Naive thymus-derived CD4-positive, alpha-beta T cell (primary cell): ENCODE measurements around the gene SEPTIN5. TPM values are rescaled to one million over a fixed set of nuclear protein-coding genes. Genes with fewer than 3 reads are reported as not detected.

ENCODE experiments used
- ATAC-seq: fragments of 150-1000 bp; cut with Tn5 transposase; 2 replicates; pipeline ENCODE4 v1.10.0; 2021; ENCODE audit warnings: mild to moderate bottlenecking, moderate library complexity
- CTCF ChIA-PET: fragments of 350-600 bp; sonication (Branson Sonifier 250); formaldehyde crosslinking; loops from one replicate; lab custom pipeline; 2021; ENCODE audit warnings: antibody characterized with exemption; lab: Charles Lee
- POLR2A ChIA-PET: fragments of 350-600 bp; sonication (Branson Sonifier 250); formaldehyde crosslinking; loops from one replicate; lab custom pipeline; 2021; ENCODE audit warnings: antibody characterized with exemption, inconsistent platforms; lab: Charles Lee
- DNase-seq, 9 donors: peaks; one replicate each; pipeline versions ENCODE4 v3.0.0 to v3.0.0-alpha.2; 2020 to 2022; ENCODE audit warnings: mixed read lengths in 1 of 9
- H3K27ac ChIP-seq: one replicate; pipeline ENCODE4 v1.7.0; 2013; ENCODE audit warnings: mild to moderate bottlenecking, low read depth, low read length, moderate library complexity
- H3K27me3 ChIP-seq, 2 donors: one replicate each; pipeline ENCODE4 v1.7.0; 2013; ENCODE audit warnings: low read length in 2 of 2, mild to moderate bottlenecking in 2 of 2, moderate library complexity in 2 of 2; ENCODE audit not compliant: control insufficient read depth in 2 of 2, insufficient read depth in 2 of 2
- H3K36me3 ChIP-seq, 3 experiments: 1 replicate in 2 of 3; 2 replicates in 1 of 3; pipeline ENCODE4 v1.7.0; 2013; ENCODE audit warnings: low read length in 3 of 3, mild to moderate bottlenecking in 3 of 3, moderate library complexity in 1 of 3; ENCODE audit not compliant: insufficient read depth in 3 of 3, control insufficient read depth in 2 of 3
- H3K4me1 ChIP-seq, 2 donors: one replicate each; pipeline ENCODE4 v1.7.0; 2013; ENCODE audit warnings: low read length in 2 of 2, mild to moderate bottlenecking in 2 of 2, moderate library complexity in 1 of 2; ENCODE audit not compliant: control insufficient read depth in 2 of 2, insufficient read depth in 2 of 2
- H3K4me3 ChIP-seq: 2 replicates; pipeline ENCODE4 v1.7.0; 2013; ENCODE audit warnings: mild to moderate bottlenecking, low read length
- H3K9me3 ChIP-seq, 3 experiments: 1 replicate in 2 of 3; 2 replicates in 1 of 3; pipeline ENCODE4 v1.7.0; 2013; ENCODE audit warnings: low read length in 3 of 3; ENCODE audit not compliant: control insufficient read depth in 2 of 3
- H3K27ac Mint-ChIP-seq, 9 donors: one replicate each; pipeline ENCODE4 v1.8.0; 2020 to 2022; ENCODE audit warnings: mixed read lengths in 9 of 9, mild to moderate bottlenecking in 8 of 9, moderate library complexity in 5 of 9, inconsistent platforms in 2 of 9
- H3K27me3 Mint-ChIP-seq, 5 donors: one replicate each; pipeline ENCODE4 v1.8.0; 2021 to 2022; ENCODE audit warnings: mixed read lengths in 5 of 5, mild to moderate bottlenecking in 1 of 5
- H3K36me3 Mint-ChIP-seq, 5 donors: one replicate each; pipeline ENCODE4 v1.8.0; 2020 to 2022; ENCODE audit warnings: mixed read lengths in 5 of 5, mild to moderate bottlenecking in 3 of 5, inconsistent platforms in 1 of 5
- H3K4me1 Mint-ChIP-seq, 7 donors: one replicate each; pipeline ENCODE4 v1.8.0; 2020 to 2022; ENCODE audit warnings: mixed read lengths in 7 of 7, mild to moderate bottlenecking in 3 of 7, inconsistent platforms in 1 of 7
- H3K4me3 Mint-ChIP-seq, 10 donors: one replicate each; pipeline ENCODE4 v1.8.0; 2020 to 2022; ENCODE audit warnings: mild to moderate bottlenecking in 10 of 10, mixed read lengths in 10 of 10, moderate library complexity in 6 of 10, inconsistent platforms in 2 of 10
- H3K9me3 Mint-ChIP-seq, 11 donors: one replicate each; pipeline ENCODE4 v1.8.0; 2020 to 2022; ENCODE audit warnings: mixed read lengths in 11 of 11, mild to moderate bottlenecking in 4 of 11, inconsistent platforms in 1 of 11, moderate library complexity in 1 of 11
- intact Hi-C, 2 donors: fragments of 100-400 bp; cut with micrococcal nuclease; formaldehyde crosslinking; loops; one replicate each; pipeline ENCODE4 v1.15.1; 2023
- polyA plus RNA-seq, 2 donors: library from polyadenylated mRNA; unstranded; fragments of 300-500 nt; fragmentation: Illumina TruSeq; gene quantifications; one replicate each; pipeline ENCODE4 v1.2.3, GENCODE V29; 2021
- total RNA-seq, 6 experiments: library from RNA in 5 of 6; stranded (reverse) in 5 of 6; gene quantifications; 1 replicate in 5 of 6; 2 replicates in 1 of 6; pipeline ENCODE4 v1.2.3 and lab custom pipeline; 2021 to 2026

The SEPTIN5 gene
- total and polyA plus RNA-seq, 7 experiments from 2014 or later: 0.22 to 4.2 (median 0.49) TPM; not detected in 3

DNA sequence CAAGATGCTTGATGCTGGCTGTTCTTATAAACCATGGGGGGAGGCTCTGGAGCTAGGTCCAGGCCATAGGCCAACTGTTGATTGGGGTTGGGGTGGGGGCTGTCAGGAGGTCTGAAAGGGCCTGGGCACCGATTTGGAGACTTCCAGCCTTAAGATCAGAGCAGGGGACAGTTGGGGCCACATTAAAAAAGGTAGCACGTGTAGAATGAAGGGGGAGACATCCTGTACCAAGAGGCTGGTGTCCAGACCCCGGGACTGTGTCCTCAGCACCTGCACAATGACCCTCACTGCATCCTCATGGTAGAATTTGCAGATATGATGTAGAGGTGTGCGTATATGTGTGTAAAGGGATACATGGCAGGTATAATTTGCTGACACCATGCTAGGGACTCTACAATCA, 33.8 kb downstream of the SEPTIN5 start:
- H3K9me3 Mint-ChIP-seq: no peaks in the 10 kb centered on the region
- no peak overlapping the region for H3K4me3 Mint-ChIP-seq
- Histone ChIP-seq H3K36me3 (no peaks in the 10 kb centered on the region), H3K9me3 (no peaks in the 10 kb centered on the region), H3K4me1 (no peaks in the 10 kb centered on the region), H3K4me3 (no peak overlapping the region), H3K27me3 (no peaks in the 10 kb centered on the region), H3K27ac (no peak overlapping the region)
- H3K4me1 Mint-ChIP-seq: peaks cover 0 to 3% (median 0%) of the 10 kb centered on the region in 7 donors
- DNase-seq (no peak), ATAC-seq (no peak)
- H3K27ac Mint-ChIP-seq: no peak overlapping the region
- ChIA-PET POLR2A (no interaction called here), CTCF (no interaction called here)
- intact Hi-C loops: no loop called here
- no peaks in the 10 kb centered on the region for H3K36me3 Mint-ChIP-seq
- peaks cover 0 to 7% (median 6%) of the 10 kb centered on the region in 5 donors for H3K27me3 Mint-ChIP-seq

DNA sequence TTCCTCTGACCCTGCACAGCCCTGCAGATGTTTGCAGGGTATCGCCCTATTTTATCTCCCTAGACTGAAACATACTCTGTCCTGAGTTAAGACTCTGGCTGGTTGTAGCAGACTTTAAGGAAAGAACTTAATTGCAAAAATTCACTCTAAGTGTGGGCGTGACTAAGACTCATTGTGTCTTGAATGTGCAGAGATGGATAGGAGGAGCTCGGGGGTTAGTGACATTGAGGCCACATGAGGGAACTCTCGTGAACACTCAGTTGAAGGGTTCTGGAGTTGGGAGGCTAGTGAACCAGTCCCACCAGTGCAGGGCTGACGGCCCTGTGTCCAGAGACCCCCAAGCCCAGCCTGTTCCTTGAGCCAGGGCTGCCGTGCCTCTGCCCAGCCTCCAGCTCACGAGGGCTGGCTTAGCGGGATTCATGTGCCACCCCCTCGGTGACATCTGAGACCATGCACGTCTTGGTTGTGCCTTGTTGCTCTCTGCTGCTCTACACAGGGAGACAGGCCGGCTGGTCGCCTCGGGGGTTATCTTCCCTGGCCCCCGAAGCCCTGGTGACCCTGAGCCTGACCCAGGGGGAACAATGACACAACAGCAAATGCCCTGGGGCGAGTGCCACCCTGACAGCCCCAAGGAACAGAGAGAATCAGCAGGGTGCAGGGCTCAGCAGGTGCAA, 34.8 kb downstream of the SEPTIN5 start:
- DNase-seq: no peak
- intact Hi-C loops: no loop called here
- H3K9me3 Mint-ChIP-seq: no peaks in the 10 kb centered on the region

DNA sequence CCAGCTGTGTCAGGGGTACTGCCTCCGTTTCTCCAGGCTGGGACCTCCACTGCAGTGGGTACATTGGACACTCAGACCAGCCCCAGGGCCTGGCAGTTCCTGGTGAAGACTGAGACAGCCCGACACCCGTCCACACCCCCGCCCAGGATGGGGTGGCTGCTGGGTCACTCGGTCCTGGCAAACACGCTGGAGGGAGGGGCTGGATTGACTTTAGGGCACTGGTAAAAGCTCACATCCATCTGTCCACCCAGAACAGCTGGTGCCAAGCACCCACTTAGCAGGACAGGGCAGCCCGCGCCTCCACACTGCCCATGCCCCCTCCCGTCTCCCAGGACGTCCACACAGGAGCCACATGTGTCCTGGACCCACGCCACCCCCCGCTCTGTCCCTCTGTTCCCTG, 35.6 kb downstream of the SEPTIN5 start:
- H3K27me3 Mint-ChIP-seq: peaks cover 7 to 21% (median 19%) of the 10 kb centered on the region in 5 donors
- peaks cover 0 to under 1% (median 0%) of the 10 kb centered on the region in 7 donors for H3K4me1 Mint-ChIP-seq
- Histone ChIP-seq H3K27ac (no peak overlapping the region), H3K4me3 (no peak overlapping the region), H3K36me3 (no peaks in the 10 kb centered on the region), H3K27me3 (peaks cover 0 to 3% of the 10 kb centered on the region in 2 donors), H3K9me3 (no peaks in the 10 kb centered on the region), H3K4me1 (no peaks in the 10 kb centered on the region)
- POLR2A ChIA-PET: no interaction called here
- DNase-seq (no peak), ATAC-seq (no peak)
- no peaks in the 10 kb centered on the region for H3K36me3 Mint-ChIP-seq
- CTCF ChIA-PET: interaction anchor here (1.3 kb wide), 1 partner anchor 147 kb away, joined by 3 read pairs; no protein-coding TSS in a partner anchor
- H3K4me3 Mint-ChIP-seq: no peak overlapping the region
- intact Hi-C loops: no loop called here
- H3K27ac Mint-ChIP-seq: no peak overlapping the region
- no peaks in the 10 kb centered on the region for H3K9me3 Mint-ChIP-seq

More for the DNA sequence above, 34.8 kb downstream of the SEPTIN5 start:
- Histone ChIP-seq H3K4me1 (no peaks in the 10 kb centered on the region), H3K9me3 (no peaks in the 10 kb centered on the region), H3K4me3 (no peak overlapping the region), H3K27me3 (no peaks in the 10 kb centered on the region), H3K27ac (no peak overlapping the region), H3K36me3 (no peaks in the 10 kb centered on the region)
- no peak for ATAC-seq
- Mint-ChIP-seq H3K4me3 (no peak overlapping the region), H3K27ac (peak overlapping the region in 1 of 9 donors; percentile 59), H3K4me1 (peaks cover 0 to 3% (median 0%) of the 10 kb centered on the region in 7 donors), H3K27me3 (peaks cover 4 to 13% (median 11%) of the 10 kb centered on the region in 5 donors), H3K36me3 (no peaks in the 10 kb centered on the region)
- POLR2A ChIA-PET: no interaction called here
- CTCF ChIA-PET: interaction anchor here (1.3 kb wide), 1 partner anchor 148 kb away, joined by 3 read pairs; no protein-coding TSS in a partner anchor

DNA sequence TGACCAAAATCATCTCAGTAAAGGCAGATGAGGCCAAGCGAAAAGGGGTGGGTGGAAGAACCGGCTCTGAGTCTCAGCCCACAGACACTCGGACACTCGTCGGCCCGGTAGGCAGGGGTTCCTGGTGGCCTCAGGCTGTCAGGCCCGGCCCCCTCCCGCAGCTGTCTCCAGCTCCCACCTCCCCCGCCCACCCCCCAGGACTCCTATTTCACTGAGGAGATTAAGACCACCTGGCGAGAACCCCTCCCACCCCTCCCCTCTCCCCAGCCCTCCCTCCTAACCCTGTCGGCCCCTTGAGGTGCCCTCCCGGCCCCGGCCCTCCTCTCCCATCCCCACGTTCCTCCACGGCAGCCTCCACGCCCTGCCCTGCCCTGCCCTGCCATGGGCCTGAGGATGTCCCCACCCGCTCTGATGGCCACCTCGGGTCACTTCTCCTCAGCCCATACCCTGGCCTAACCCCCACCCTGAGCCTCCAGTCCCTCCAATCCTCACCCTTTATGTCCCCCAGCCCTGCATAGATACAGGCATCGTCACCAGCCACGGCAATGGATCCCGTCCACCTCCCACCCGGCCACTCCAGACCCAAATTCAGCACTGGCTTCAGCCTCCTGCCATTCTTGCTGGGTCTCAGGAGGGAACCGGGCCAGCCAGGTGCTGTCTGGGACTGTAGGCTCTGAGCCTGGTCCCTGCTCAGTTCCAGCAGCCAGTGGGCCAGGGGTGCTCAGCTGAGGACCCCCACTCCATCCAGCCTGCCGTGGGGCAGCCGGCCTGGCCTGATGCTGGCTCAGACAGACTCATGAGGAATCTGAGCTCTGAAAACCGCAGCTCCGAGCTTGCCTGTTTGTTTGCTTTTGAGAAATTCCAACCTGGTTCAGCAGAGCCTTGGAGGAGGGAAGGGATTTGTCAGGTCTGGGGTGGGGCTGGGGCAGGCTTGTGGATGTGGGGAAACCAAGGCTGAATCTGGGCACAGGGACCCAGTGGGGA, 36.5 kb downstream of the SEPTIN5 start:
- no peak overlapping the region for H3K4me3 Mint-ChIP-seq
- Histone ChIP-seq H3K27ac (no peak overlapping the region), H3K9me3 (no peaks in the 10 kb centered on the region), H3K36me3 (no peaks in the 10 kb centered on the region), H3K4me3 (no peak overlapping the region), H3K27me3 (peaks cover 0 to 6% of the 10 kb centered on the region in 2 donors), H3K4me1 (peaks cover 0 to 5% of the 10 kb centered on the region in 2 donors)
- no peak overlapping the region for H3K27ac Mint-ChIP-seq
- CTCF ChIA-PET: no interaction called here
- ATAC-seq (no peak), DNase-seq (no peak)
- no peaks in the 10 kb centered on the region for H3K36me3 Mint-ChIP-seq
- H3K27me3 Mint-ChIP-seq: peaks cover 10 to 29% (median 22%) of the 10 kb centered on the region in 5 donors
- POLR2A ChIA-PET: no interaction called here
- peaks cover 0 to 3% (median 2%) of the 10 kb centered on the region in 7 donors for H3K4me1 Mint-ChIP-seq
- intact Hi-C loops: no loop called here
- no peaks in the 10 kb centered on the region for H3K9me3 Mint-ChIP-seq

DNA sequence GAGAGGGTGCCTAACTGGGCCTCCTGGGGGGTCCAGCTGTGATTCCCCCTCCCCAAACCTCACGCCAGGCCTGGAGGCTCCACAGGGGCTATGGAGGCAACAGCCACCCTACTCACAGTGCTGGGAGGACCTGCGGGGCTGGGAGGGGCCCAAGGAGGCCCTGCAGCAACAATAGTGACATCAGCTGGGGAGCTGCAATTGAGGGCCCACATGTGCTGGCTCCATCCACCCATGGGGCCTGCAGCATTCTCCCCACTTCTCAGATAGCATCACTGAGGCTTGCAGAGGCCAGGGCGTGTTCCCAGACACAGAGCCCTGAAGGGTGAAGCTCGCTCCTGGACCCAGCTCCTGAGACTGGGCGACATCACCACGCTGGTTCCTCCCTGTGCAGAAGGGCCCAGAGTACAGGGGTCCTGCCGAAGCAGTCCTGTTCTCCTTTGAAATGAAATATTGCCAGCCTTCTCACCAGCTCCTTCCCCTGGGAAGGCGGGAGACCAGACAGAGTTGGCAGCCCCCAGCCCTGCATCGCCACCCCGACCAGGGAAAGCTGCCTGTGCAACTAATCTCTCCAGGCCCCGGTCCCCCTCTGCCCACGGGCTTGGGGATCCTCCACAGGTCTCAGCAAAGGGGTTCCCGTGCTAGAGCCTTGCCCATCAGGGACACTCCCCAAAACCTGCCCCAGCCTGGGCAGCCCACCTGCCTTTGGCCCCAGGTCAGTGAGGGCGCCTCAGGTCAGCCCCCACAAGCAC, 37.4 kb downstream of the SEPTIN5 start:
- DNase-seq: no peak
- ChIA-PET CTCF (no interaction called here), POLR2A (no interaction called here)

DNA sequence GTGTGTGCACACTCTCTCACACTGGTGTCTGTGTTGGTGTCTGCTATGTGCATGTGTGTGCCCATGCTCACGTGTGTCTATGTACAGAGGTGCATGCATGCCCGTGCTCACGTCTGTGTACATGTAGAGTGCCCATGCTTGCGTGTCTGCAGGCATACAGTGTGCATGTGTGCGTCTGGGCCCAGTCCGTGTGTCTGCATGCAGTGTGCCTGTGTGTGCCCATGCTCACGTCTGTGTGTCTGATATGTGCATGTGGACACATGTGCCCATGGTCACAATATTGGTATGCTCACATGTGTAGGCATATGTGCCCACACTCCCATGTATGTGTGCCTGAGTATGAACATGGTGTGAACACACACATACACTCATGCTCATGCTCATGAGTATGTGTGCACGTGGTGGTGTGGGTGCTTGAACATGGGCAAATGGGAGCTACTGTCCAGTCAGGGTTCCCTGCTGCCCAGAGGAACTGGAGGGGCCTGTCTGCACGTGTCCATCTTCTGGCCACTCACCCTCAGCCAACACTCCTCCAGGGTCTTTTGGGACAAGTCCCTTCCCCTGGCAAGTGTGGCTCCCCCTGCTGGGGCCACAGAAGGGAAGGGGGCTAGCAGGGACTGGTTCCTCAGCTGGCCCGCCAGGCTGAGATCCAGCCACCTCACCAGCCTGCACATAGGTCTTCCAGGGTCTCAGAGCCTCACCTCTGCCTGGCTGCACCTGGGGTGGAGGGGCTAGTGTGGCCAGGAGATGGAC, 39.0 kb downstream of the SEPTIN5 start:
- H3K27ac ChIP-seq: no peak overlapping the region
- H3K4me1 ChIP-seq: peaks cover 8 to 16% of the 10 kb centered on the region in 2 donors
- intact Hi-C loops: no loop called here
- H3K36me3 ChIP-seq: no peaks in the 10 kb centered on the region
- no peaks in the 10 kb centered on the region for H3K36me3 Mint-ChIP-seq
- no peak overlapping the region for H3K4me3 ChIP-seq
- no peaks in the 10 kb centered on the region for H3K9me3 ChIP-seq
- no peaks in the 10 kb centered on the region for H3K9me3 Mint-ChIP-seq
- ChIA-PET CTCF (no interaction called here), POLR2A (no interaction called here)
- DNase-seq (no peak), ATAC-seq (no peak)
- H3K4me3 Mint-ChIP-seq: no peak overlapping the region
- H3K4me1 Mint-ChIP-seq: peaks cover 6 to 24% (median 13%) of the 10 kb centered on the region in 7 donors
- H3K27me3 ChIP-seq: peaks cover 0 to 11% of the 10 kb centered on the region in 2 donors
- H3K27ac Mint-ChIP-seq: no peak overlapping the region
- H3K27me3 Mint-ChIP-seq: peaks cover 26 to 50% (median 38%) of the 10 kb centered on the region in 5 donors

More for the DNA sequence above, 37.4 kb downstream of the SEPTIN5 start:
- H3K4me3 Mint-ChIP-seq: no peak overlapping the region
- H3K36me3 ChIP-seq: no peaks in the 10 kb centered on the region
- peaks cover 5 to 12% of the 10 kb centered on the region in 2 donors for H3K4me1 ChIP-seq
- H3K27ac ChIP-seq: no peak overlapping the region
- no peak for ATAC-seq
- no peaks in the 10 kb centered on the region for H3K9me3 Mint-ChIP-seq
- peaks cover 0 to 11% (median 9%) of the 10 kb centered on the region in 7 donors for H3K4me1 Mint-ChIP-seq
- intact Hi-C loops: no loop called here
- H3K27ac Mint-ChIP-seq: no peak overlapping the region
- no peak overlapping the region for H3K4me3 ChIP-seq
- no peaks in the 10 kb centered on the region for H3K9me3 ChIP-seq
- H3K27me3 Mint-ChIP-seq: peaks cover 17 to 37% (median 28%) of the 10 kb centered on the region in 5 donors
- H3K27me3 ChIP-seq: peaks cover 0 to 11% of the 10 kb centered on the region in 2 donors
- no peaks in the 10 kb centered on the region for H3K36me3 Mint-ChIP-seq
